ENCODE data around the gene DIP2C. TPM values are rescaled to one million over a fixed set of nuclear protein-coding genes. Genes with fewer than 3 reads are reported as not detected.
A peak's percentile ranks its signal among the peaks of the same experiment; 100 is the strongest.

The DIP2C gene
- total RNA-seq, 1 donor, result 19.9 TPM

DNA sequence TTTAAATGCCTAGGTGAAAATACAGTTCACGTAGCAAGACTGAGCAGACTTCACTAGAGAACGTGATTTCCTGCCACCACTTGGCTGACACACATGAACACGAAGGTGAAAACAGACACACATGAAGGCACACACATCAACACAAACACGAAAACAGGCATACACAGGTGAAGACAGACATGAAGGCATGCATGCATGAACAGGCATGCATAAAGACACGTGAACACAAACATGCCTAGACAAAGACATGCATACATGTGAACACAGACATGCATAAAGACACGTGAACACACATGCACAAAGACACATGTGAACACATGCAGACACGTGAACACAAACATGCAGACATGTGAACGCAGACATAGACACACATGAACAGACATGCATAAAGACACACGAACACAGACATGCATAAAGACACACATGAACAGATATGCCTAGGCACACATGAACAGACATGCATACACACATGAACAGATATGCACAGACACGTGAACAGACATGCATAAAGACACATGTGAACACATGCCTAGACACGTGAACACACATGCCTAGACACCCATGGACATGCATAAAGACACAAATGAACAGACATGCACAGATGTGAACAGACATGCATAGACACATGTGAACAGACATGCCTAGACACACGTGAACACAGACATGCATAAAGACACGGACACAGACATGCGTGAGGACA lies 311.1 kb downstream of the DIP2C start:
- DNase-seq (ENCODE audit: low read depth), result no peak
- no peak overlapping the region for H3K4me3 ChIP-seq (ENCODE audit: low read depth, low read length)
- TF ChIP-seq, protein P1, sequence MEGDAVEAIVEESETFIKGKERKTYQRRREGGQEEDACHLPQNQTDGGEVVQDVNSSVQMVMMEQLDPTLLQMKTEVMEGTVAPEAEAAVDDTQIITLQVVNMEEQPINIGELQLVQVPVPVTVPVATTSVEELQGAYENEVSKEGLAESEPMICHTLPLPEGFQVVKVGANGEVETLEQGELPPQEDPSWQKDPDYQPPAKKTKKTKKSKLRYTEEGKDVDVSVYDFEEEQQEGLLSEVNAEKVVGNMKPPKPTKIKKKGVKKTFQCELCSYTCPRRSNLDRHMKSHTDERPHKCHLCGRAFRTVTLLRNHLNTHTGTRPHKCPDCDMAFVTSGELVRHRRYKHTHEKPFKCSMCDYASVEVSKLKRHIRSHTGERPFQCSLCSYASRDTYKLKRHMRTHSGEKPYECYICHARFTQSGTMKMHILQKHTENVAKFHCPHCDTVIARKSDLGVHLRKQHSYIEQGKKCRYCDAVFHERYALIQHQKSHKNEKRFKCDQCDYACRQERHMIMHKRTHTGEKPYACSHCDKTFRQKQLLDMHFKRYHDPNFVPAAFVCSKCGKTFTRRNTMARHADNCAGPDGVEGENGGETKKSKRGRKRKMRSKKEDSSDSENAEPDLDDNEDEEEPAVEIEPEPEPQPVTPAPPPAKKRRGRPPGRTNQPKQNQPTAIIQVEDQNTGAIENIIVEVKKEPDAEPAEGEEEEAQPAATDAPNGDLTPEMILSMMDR (IDR thresholded peaks at IDR 0.05; ENCODE audit: insufficient read depth, low read depth, low read length), result no peak

DNA sequence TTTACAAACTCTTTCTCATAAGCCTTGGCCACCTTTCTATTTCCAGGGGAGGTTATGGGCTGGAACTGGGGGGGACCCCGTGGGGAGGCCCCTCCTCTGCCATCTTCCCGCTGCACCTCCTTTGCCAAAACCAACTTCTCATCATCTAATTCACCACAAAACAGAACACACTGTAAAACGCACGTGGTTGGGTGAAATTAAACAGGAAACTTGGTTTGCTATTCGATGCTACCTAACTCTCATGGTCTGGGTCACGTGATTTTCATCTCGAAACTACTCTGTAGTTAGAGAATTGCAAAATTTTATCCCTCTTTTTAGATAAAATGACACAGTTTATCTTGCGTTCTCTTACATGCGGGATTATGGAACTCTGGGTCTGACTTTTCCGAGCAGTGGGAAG lies 312.2 kb downstream of the DIP2C start:
- no peak for DNase-seq (ENCODE audit: low read depth)
- no peak overlapping the region for H3K4me3 ChIP-seq (ENCODE audit: low read depth, low read length)
- TF ChIP-seq, protein P1 (IDR thresholded peaks at IDR 0.05; ENCODE audit: insufficient read depth, low read depth, low read length), result no peak

DNA sequence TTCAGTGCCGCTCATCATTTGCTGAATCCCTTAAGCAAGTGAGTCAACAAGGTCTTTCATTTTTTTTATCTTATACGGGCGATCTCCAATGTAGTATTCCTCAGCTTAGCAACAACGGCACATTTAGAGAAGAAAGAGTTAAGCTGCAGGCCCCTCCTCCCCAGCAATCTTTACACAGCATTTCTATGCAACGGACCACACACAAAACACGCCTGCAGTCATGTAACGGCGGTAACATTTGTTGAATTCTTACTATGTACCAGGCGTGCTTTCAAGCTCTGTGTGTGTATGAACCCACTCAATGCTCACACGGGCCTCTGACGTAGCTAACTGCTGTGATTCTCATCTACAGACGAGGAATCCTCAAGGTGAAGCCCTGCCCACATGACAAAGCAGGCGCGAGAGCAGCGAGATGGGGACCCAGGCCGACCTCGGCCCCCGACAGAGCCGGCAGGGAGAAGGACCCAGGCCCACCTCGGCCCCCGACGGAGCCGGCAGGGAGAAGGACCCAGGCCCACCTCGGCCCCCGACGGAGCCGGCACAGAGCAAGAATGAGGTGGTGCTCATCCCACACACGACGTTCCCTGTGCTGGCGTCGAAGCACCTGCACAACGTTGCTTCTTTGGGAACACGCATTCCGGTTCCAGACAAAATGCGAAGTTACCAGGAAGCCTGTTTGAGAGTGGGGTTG lies 313.5 kb downstream of the DIP2C start:
- no peak for DNase-seq (ENCODE audit: low read depth)
- TF ChIP-seq, protein P1 (IDR thresholded peaks at IDR 0.05; ENCODE audit: insufficient read depth, low read depth, low read length), result no peak
- H3K4me3 ChIP-seq (ENCODE audit: low read depth, low read length), result no peak overlapping the region

DNA sequence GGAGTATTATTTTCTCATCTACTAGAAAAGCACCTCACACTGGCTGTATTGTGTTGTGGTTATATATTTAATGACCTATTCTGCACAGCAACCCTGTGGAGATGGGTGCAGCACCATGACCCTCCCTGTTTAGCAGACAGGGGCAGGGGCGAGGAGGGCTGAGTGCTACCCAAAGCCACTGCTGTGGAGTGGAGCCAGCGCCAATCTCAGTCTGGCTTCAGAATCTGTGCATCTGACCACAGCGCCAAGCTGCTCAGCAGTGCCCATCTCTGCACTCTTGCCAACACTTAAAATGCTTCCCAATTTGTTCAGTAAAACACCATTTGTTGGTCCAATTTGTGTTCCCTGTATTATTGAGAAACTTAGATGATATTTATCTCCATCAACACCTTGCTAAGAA lies 315.1 kb downstream of the DIP2C start:
- TF ChIP-seq, protein P1 (IDR thresholded peaks at IDR 0.05; ENCODE audit: insufficient read depth, low read depth, low read length), result no peak
- DNase-seq (ENCODE audit: low read depth), result no peak
- no peak overlapping the region for H3K4me3 ChIP-seq (ENCODE audit: low read depth, low read length)

DNA sequence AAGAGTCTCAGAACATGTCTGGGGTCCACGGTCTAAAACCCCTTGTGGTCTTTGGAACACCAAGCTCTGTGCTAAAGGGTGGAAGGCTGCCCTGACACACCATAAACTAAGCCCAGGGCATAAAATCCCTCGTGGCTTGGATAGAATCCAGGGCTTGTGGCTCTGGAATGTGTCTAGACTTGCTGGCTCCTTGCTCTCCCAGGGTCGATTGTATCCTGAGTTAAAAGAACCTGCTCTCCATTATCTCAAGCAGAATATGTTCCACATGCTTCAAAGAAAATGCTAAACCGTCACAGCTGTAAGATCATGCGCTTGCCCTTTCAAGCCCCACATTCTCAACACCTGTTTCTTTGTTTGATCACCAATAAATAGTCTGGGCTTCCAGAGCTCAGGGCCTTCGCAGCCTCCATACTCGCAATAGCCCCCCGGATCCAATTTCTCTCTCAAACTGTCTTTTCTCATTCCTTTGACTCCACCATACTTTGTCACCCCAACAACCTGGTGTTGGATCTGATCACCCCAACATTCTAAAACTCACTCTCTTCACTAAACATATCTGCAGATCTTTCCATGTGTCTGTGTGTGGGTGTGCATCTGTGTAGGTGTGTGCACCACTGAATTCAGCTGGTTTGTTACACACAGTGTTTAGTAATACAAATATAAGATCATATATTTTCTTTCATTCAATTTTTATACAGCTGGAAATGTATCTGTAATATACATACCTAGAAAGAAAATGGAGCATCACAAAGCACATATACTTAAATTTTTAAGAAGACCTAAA lies 315.8 kb downstream of the DIP2C start:
- DNase-seq (ENCODE audit: low read depth), result peak; percentile 87
- no peak overlapping the region for H3K4me3 ChIP-seq (ENCODE audit: low read depth, low read length)
- TF ChIP-seq, protein P1 (IDR thresholded peaks at IDR 0.05; ENCODE audit: insufficient read depth, low read depth, low read length), result no peak

DNA sequence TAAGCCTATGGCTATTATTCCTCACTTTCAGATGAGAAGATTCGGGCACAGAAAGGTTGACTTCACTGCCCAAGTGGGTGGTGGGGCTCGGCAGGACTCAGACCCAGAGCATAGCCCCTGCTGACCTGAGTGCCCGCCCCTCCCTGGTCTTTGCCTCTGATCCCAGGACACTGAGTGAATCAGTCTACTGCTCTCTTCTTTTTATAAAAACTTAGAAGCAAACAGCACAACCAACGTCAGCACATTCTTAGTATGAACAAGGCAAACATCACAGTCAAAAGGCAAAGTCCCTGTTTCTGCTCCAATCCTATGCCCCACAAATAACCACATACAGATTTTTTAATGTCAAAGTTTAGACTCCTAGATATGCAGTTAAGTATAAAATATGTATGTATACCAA lies 316.5 kb downstream of the DIP2C start:
- peak; percentile 77 for DNase-seq (ENCODE audit: low read depth)
- TF ChIP-seq, protein P1 (IDR thresholded peaks at IDR 0.05; ENCODE audit: insufficient read depth, low read depth, low read length), result no peak
- no peak overlapping the region for H3K4me3 ChIP-seq (ENCODE audit: low read depth, low read length)
